Upper lobe of left lung (tissue), 6 donors: Measurements from ENCODE around the gene ANKRD60. TPM values are rescaled to one million over a fixed set of nuclear protein-coding genes. Genes with fewer than 3 reads are reported as not detected.

Source experiments
- ATAC-seq, 2 donors: fragments of 200-7000 bp; cut with Tn5 transposase; one replicate each; pipeline ENCODE4 v1.9.1; 2022; ENCODE audit warnings: mild to moderate bottlenecking in 2 of 2, moderate library complexity in 2 of 2; ENCODE audit not compliant: low FRiP score in 2 of 2
- DNase-seq, 2 donors: peaks; one replicate each; pipeline ENCODE4 v3.0.0-alpha.2; 2019 to 2020
- H3K27ac ChIP-seq, 4 donors: fragments of 200-600 bp; sonication (generic); one replicate each; pipeline ENCODE4 v1.5.1; 2016 to 2019
- H3K27me3 ChIP-seq, 4 donors: fragments of 200-600 bp; sonication (generic); one replicate each; pipeline ENCODE4 v1.5.1; 2017 to 2019
- H3K36me3 ChIP-seq, 4 donors: fragments of 200-600 bp; sonication (generic); one replicate each; pipeline ENCODE4 v1.5.1; 2016 to 2019
- H3K4me1 ChIP-seq, 4 donors: fragments of 200-600 bp; sonication (generic); one replicate each; pipeline ENCODE4 v1.5.1; 2018 to 2019
- H3K4me3 ChIP-seq, 4 donors: fragments of 200-600 bp; sonication (generic); one replicate each; pipeline ENCODE4 v1.5.1; 2017 to 2019; ENCODE audit warnings: mild to moderate bottlenecking in 2 of 4, moderate library complexity in 1 of 4
- H3K9me3 ChIP-seq, 4 donors: fragments of 200-600 bp; sonication (generic); one replicate each; pipeline ENCODE4 v1.5.1; 2018 to 2019
- EP300 ChIP-seq, 4 donors: sonication (generic); formaldehyde crosslinking; IDR thresholded peaks; one replicate each; pipeline ENCODE4 v1.5.1; 2017; ENCODE audit warnings: antibody characterized with exemption in 4 of 4, control low read depth in 2 of 4
- POLR2A ChIP-seq, 4 donors: fragments of 450-650 bp; IDR thresholded peaks; one replicate each; pipeline ENCODE4 v1.5.1; 2016 to 2017; ENCODE audit warnings: antibody characterized with exemption in 4 of 4, mild to moderate bottlenecking in 2 of 4
- POLR2AphosphoS5 ChIP-seq, 2 donors: sonication (generic); formaldehyde crosslinking; IDR thresholded peaks; one replicate each; pipeline ENCODE4 v1.5.1; 2017; ENCODE audit warnings: antibody characterized with exemption in 2 of 2
- WGBS, 2 donors: methylation state at CpG; one replicate each; pipeline ENCODE4 v1.1.5; 2017 to 2018; 5-methylcytosine and 5-hydroxymethylcytosine counted together
- total RNA-seq, 6 donors: library from RNA; depleted of rRNA in 4 of 6; stranded (reverse); fragments of >200 nt in 4 of 6; gene quantifications; one replicate each; pipeline versions ENCODE4 v1.1.0 to v1.2.1, GENCODE V29; 2016 to 2021
- TF ChIP-seq, protein P1 (sequence below), 6 experiments: fragments of 450-650 bp in 4 of 6; fragments of 200-600 bp in 2 of 6; sonication (generic) in 2 of 6; IDR thresholded peaks; one replicate each; pipeline ENCODE4 v1.5.1; 2016 to 2019; ENCODE audit warnings: antibody characterized with exemption in 6 of 6
- donor health status: DM: no; HTN: no; CAD: no; lungs with moderate emphysema.
- donor health status: DM: no; HTN: yes; CAD: no; lungs with severe emphysema.

ANKRD60 gene
- total RNA-seq, 6 donors from 2014 or later = not detected

- TF ChIP-seq, protein P1, sequence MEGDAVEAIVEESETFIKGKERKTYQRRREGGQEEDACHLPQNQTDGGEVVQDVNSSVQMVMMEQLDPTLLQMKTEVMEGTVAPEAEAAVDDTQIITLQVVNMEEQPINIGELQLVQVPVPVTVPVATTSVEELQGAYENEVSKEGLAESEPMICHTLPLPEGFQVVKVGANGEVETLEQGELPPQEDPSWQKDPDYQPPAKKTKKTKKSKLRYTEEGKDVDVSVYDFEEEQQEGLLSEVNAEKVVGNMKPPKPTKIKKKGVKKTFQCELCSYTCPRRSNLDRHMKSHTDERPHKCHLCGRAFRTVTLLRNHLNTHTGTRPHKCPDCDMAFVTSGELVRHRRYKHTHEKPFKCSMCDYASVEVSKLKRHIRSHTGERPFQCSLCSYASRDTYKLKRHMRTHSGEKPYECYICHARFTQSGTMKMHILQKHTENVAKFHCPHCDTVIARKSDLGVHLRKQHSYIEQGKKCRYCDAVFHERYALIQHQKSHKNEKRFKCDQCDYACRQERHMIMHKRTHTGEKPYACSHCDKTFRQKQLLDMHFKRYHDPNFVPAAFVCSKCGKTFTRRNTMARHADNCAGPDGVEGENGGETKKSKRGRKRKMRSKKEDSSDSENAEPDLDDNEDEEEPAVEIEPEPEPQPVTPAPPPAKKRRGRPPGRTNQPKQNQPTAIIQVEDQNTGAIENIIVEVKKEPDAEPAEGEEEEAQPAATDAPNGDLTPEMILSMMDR (IDR thresholded peaks at IDR 0.05) = no peak
- TF ChIP-seq EP300 (IDR thresholded peaks at IDR 0.05) = no peak
- TF ChIP-seq POLR2A (IDR thresholded peaks at IDR 0.05) = no peak
- TF ChIP-seq POLR2AphosphoS5 (IDR thresholded peaks at IDR 0.05) = no peak
- no peak overlapping the region for H3K27ac ChIP-seq
- DNase-seq = no peak
- H3K36me3 ChIP-seq = no peaks in the 10 kb centered on the region
- peaks cover 0 to 5% (median 3%) of the 10 kb centered on the region in 4 donors for H3K4me1 ChIP-seq
- peaks cover 0 to 10% (median 6%) of the 10 kb centered on the region in 4 donors for H3K9me3 ChIP-seq
- H3K4me3 ChIP-seq = no peak overlapping the region
- WGBS, 2 donors = 77 to 87% methylated on average over 8 of the region's 8 CpGs
- ATAC-seq = no peak
- H3K27me3 ChIP-seq = peaks cover 0 to 12% (median 6%) of the 10 kb centered on the region in 4 donors
These were observed 5.0 kb downstream of the ANKRD60 start for GRCh38 chr20:58223358-58223941.

GRCh38 chr20:58222446-58222845, 6.0 kb downstream of the ANKRD60 start:
- DNase-seq = peak in 1 of 2 donors; percentile 61

DNA sequence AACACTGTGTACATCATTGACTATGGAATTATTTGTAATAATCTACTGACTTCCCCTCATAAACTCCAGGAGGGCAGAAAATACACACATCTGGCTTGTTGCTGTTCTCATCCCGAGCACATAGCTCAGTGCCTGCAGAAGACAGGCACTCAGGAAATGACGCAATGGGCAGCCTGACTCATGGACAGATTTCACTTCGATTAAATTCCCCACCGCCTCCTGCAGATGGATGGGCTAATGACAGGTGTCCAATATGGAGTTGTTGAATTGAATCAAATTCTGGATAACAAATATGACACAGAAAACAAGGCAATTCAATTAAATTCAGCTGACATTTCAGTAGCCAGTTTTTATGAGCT, 9.1 kb downstream of the ANKRD60 start:
- TF ChIP-seq, protein P1 (IDR thresholded peaks at IDR 0.05) = no peak
- TF ChIP-seq POLR2AphosphoS5 (IDR thresholded peaks at IDR 0.05) (no peak), POLR2A (IDR thresholded peaks at IDR 0.05) (no peak), EP300 (IDR thresholded peaks at IDR 0.05) (no peak)
- H3K27ac ChIP-seq = no peak overlapping the region
- H3K4me3 ChIP-seq = no peak overlapping the region
- no peaks in the 10 kb centered on the region for H3K27me3 ChIP-seq
- no peaks in the 10 kb centered on the region for H3K36me3 ChIP-seq
- 81 to 83% methylated on average over 4 of the region's 4 CpGs for WGBS, 2 donors
- DNase-seq (no peak), ATAC-seq (no peak)
- H3K9me3 ChIP-seq = peaks cover 0 to 11% (median 7%) of the 10 kb centered on the region in 4 donors
- peaks cover 0 to 12% (median 6%) of the 10 kb centered on the region in 4 donors for H3K4me1 ChIP-seq

More at GRCh38 chr20:58222446-58222845, 6.0 kb downstream of the ANKRD60 start:
- Histone ChIP-seq H3K9me3 (peaks cover 0 to 11% (median 7%) of the 10 kb centered on the region in 4 donors), H3K27me3 (peaks cover 0 to 2% (median 0%) of the 10 kb centered on the region in 4 donors), H3K4me3 (no peak overlapping the region), H3K36me3 (no peaks in the 10 kb centered on the region), H3K27ac (no peak overlapping the region), H3K4me1 (no peaks in the 10 kb centered on the region)
- ATAC-seq = no peak
- TF ChIP-seq POLR2A (IDR thresholded peaks at IDR 0.05) = no peak
- TF ChIP-seq POLR2AphosphoS5 (IDR thresholded peaks at IDR 0.05) = no peak
- TF ChIP-seq EP300 (IDR thresholded peaks at IDR 0.05) = no peak
- TF ChIP-seq, protein P1 (IDR thresholded peaks at IDR 0.05) = no peak
- 81 to 86% methylated on average over 15 of the region's 15 CpGs for WGBS, 2 donors

GRCh38 chr20:58218665-58219341, 9.7 kb downstream of the ANKRD60 start:
- Histone ChIP-seq H3K4me1 (peaks cover 0 to 12% (median 6%) of the 10 kb centered on the region in 4 donors), H3K9me3 (peaks cover 0 to 11% (median 7%) of the 10 kb centered on the region in 4 donors), H3K27ac (no peak overlapping the region), H3K27me3 (no peaks in the 10 kb centered on the region), H3K4me3 (no peak overlapping the region), H3K36me3 (no peaks in the 10 kb centered on the region)
- ATAC-seq (no peak), DNase-seq (no peak)
- TF ChIP-seq, protein P1 (IDR thresholded peaks at IDR 0.05) = no peak
- TF ChIP-seq POLR2A (IDR thresholded peaks at IDR 0.05) = no peak
- no peak for TF ChIP-seq POLR2AphosphoS5 (IDR thresholded peaks at IDR 0.05)
- no peak for TF ChIP-seq EP300 (IDR thresholded peaks at IDR 0.05)
- 54 to 57% methylated on average over 6 of the region's 6 CpGs for WGBS, 2 donors
